Measurements from ENCODE around the gene HS3ST6.

DNA sequence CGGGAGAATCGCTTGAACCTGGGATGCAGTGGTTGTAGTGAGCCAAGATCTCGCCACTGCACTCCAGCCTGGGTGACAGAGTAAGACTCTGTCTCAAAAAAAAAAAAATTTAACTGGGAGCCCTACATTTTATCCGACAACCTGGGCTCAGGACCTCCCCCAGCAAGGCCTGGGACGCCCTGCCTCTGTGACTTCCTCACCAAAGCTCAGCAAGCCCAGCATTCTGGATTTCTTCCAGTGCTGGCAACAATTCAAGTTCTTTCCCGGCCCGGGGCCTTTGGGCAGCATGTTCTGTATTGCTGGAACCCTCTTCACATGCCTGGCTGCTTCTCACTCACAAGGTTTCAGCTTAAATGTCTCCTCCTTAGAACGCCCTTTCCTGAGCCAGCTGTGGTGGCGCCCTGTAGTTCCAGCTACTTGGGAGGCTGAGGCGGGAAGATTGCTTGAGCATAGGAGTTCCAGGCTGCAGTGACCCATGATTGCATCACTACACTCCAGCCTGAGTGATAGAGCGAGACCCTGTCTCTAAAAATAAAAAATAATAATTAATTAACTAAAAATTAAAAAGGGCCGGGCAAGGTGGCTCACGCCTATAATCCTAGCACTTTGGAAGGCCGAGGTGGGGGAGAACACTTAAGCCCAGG, 30.4 kb downstream of the HS3ST6 start:
- TF ChIP-seq CTCF (IDR thresholded peaks at IDR 0.05 in 2 of 3, conservative IDR thresholded peaks at IDR 0.05 in 1 of 3; ENCODE audit: insufficient read depth in 2 of 3, low read depth in 1 of 3, low read length in 3 of 3) = no peak
- TF ChIP-seq EP300 (IDR thresholded peaks at IDR 0.05; ENCODE audit: low read length) = no peak
- TF ChIP-seq, protein P1, sequence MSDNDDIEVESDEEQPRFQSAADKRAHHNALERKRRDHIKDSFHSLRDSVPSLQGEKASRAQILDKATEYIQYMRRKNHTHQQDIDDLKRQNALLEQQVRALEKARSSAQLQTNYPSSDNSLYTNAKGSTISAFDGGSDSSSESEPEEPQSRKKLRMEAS (CRISPR knock-in tag; IDR thresholded peaks at IDR 0.05) = no peak
- TF ChIP-seq BRCA1 (IDR thresholded peaks at IDR 0.05) = no peak
- TF ChIP-seq BRCA1 (CRISPR knock-in tag; IDR thresholded peaks at IDR 0.05) = no peak
- no peak for TF ChIP-seq JUN (IDR thresholded peaks at IDR 0.05; ENCODE audit: borderline replicate concordance, low read depth, low read length)
- TF ChIP-seq JUN (CRISPR knock-in tag; IDR thresholded peaks at IDR 0.05; ENCODE audit: borderline replicate concordance) = no peak
- no peak for TF ChIP-seq BACH1 (tag; IDR thresholded peaks at IDR 0.05)
- no peak for TF ChIP-seq NR2F6 (CRISPR knock-in tag; IDR thresholded peaks at IDR 0.05)
